Measurements from ENCODE around the gene GDAP2.
A peak's percentile ranks its signal among the peaks of the same experiment; 100 is the strongest.
"Not testable (repeated sequence)": the region's sequence is repeated elsewhere in the genome, so short reads cannot be mapped to it uniquely, and the experiment has no call there.

Gene GDAP2

DNA sequence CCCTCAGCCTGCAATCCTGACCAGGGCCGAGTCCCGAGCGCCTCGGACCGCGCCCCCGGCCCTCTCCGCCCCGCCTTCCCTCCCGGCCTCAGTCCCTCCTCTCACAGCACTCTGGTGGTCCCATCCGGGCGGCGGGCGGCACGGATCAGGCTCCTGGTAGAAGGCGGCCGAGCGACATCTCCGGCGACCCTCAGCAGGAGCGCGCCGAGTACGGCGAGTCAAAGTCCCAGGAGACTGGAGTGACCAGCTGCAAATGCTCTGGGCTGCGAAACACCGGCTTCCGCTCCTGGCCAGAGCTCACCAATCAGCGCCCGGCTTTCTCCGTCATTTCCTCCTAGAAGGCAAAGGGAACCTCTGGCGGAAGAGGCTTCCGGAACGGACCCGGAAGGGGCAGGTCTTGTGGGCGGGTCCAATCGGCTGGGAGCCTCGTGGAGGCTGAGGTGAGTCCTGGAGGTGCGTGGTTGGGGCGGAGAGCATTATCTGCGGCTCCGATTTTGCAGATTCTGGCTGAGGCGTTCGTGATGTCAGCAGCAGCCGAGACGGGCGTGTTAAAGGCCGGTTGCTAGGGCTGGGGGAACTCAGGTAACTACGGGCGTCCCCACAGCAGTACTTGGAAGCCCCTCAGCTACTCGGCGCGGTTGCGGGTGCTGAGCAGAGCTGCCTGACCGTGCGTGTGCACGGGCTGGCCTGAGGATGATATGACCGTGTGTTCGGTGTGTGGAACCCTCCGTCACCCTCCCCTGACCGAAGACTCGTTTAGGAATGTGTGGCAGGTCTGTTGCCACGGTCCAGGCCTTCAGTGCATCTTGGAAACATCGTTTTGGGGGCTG lies at the start of gene GDAP2, which contains the start of gene WDR3:
TSS of gene GDAP2 (minus strand) at position 279 of the 830 bp plus-strand sequence. CDS start 9,264 bp downstream, outside the sequence.
TSS of gene WDR3 (plus strand) at position 397 of the 830 bp plus-strand sequence. CDS start 3,581 bp downstream, outside the sequence.
- DNase-seq (ENCODE audit: low spot score): peak; percentile 84

- no peak for DNase-seq (ENCODE audit: low spot score)
Observed at GRCh38 chr1:117976381-117976780, 47.0 kb upstream of the GDAP2 start.

- DNase-seq (ENCODE audit: low spot score): no peak
Observed at GRCh38 chr1:117971777-117972176, 42.4 kb upstream of the GDAP2 start.

DNA sequence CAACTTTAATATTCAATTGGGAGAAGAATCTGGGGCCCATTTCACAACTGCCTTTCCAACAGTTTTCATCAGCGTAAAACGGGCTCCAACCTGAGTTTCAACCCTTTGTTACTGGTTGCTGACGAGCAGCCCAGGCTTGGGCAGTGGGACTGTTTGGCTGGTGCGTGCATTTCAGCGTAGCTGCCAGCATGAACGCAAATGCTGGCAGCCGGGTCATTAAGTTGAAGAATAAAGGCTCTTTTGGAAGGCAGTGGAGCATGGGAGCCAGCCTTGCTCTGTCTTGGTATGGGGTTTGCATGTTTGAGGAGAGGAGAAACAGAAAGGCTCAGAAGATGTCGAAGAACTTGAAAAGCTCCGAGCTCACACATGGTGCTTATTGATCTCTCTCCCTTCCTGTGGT lies 40.8 kb upstream of the GDAP2 start:
- DNase-seq (ENCODE audit: low spot score): no peak

- DNase-seq (ENCODE audit: low spot score): no peak
Observed at GRCh38 chr1:117967881-117968280, 38.5 kb upstream of the GDAP2 start.

GRCh38 chr1:117967477-117967876 lies 38.1 kb upstream of the GDAP2 start:
- no peak for DNase-seq (ENCODE audit: low spot score)

- no peak for DNase-seq (ENCODE audit: low spot score)
Observed at GRCh38 chr1:117964290-117965038, 35.0 kb upstream of the GDAP2 start.

DNA sequence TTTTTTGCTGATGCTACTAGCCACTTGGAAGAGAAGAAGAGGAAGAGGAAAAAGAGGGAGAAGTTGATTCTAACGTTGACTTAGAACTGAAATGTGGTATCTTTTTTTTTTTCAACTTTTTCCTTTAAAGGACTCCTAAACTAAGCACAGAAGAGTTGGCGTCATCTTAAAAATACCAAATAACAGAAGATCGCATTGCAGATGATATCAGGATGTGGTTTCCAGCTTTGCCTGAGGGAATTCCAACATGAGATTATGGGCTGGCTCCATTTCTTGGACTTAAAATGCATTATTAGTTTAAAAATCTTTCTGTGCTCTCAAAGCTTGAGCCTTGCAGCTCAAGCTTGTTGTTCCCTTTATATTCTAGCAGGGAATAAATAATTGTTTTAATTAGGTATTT lies 29.9 kb upstream of the GDAP2 start:
- DNase-seq (ENCODE audit: low spot score): no peak

DNA sequence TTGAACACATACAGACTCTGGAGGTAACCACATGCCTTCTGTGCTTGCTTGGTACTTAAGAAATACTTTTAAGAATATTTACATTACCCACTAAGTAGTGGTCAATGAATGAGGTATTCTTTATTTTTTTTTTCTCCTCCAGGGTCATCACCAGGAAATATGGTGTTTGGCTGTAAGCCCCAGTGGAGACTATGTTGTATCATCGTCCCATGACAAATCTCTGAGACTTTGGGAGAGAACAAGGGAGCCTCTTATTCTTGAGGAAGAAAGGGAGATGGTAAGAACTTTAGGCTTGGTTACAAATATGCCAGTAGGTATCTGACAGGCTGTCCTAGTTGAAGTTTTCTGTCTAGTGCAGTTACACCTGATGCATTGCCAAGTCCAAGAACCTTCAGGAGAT lies 23.0 kb upstream of the GDAP2 start:
- no peak for DNase-seq (ENCODE audit: low spot score)

GRCh38 chr1:117942293-117942692 lies 12.9 kb upstream of the GDAP2 start:
- DNase-seq (ENCODE audit: low spot score): no peak

- DNase-seq (ENCODE audit: low spot score): no peak
Observed at GRCh38 chr1:117933769-117934168, 4.3 kb upstream of the GDAP2 start.

- no peak for DNase-seq (ENCODE audit: low spot score)
Observed at GRCh38 chr1:117932576-117932975, 3.2 kb upstream of the GDAP2 start.

GRCh38 chr1:117930484-117930883 lies 1.1 kb upstream of the GDAP2 start:
- no peak for DNase-seq (ENCODE audit: low spot score)

DNA sequence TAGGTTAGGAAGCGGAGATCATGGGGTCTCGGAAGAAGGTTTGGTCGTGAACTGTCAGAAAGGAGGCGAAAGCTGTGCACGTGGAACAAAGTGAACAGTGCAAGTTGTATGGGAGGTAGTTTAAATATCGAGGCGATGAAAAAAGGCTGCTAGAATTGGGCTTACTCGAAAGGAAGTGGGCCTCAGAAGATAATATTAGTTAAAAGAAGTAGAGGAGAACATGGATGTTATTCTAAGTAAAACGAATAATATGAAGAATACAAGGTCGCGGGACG lies 689 bp upstream of the GDAP2 start:
- DNase-seq (ENCODE audit: low spot score): no peak

DNA sequence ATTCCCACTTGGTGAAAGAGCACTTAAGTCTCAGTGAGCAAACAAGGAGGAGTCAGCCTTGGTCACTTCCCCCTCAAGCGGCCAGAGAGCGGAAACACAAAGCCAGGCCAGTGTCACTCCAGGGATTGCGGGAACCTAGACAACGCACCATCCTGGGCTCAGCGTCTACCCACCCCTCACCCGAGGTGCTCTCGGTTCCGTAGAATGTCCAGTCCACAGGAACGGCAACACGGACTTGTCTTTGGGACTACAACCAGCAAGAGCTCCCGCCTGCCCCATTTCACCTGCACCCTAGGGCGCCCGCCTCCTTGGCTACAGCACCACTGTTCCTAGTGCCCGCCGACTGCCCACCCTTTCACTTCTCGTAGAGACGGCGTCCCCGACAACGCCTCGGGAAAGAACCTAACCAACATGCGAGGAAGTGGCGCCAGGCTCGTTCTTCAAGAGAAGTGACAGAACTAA lies 509 bp downstream of the GDAP2 start:
- DNase-seq (ENCODE audit: low spot score): peak; percentile 45

DNA sequence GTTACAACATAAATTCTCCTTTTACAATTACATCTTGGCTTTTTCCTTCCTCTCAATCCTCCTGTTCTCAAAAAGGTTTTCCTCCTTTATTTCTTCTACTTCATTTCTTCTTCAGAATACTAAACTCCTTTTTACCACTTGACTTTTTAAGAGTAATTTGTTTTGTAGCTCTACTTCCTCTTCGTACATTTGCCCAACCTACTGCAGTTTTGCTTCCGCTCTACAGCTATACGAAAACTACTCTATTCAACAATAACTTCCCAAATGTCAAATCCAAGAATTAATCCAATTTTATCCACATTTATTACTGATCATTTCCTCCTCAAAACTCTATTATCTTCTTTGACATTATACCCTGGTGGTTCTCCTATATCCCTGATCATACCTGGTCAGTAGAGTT lies 3.4 kb downstream of the GDAP2 start:
- DNase-seq (ENCODE audit: low spot score): no peak

GRCh38 chr1:117922717-117923116 lies 6.7 kb downstream of the GDAP2 start:
- DNase-seq (ENCODE audit: low spot score): not testable (repeated sequence)

DNA sequence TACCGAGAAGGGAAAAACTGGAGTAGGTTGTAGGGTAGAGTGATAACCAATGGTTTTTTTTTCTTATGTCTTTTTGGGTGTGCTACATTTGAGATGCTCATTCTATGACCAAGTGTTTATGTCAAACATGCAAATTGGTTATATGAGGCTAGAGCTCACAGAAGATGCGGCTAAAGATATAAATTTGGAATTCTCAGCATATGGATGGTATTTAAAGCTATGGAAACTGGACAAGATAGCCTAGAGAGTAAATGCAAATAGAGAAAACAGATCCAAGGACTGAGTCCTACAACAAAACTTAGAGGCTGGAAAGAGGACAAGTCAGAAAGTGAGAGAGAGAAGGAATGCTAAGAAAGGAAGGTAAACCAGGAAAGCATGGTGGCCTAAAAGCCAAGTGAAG lies 7.4 kb downstream of the GDAP2 start:
- DNase-seq (ENCODE audit: low spot score): no peak

DNA sequence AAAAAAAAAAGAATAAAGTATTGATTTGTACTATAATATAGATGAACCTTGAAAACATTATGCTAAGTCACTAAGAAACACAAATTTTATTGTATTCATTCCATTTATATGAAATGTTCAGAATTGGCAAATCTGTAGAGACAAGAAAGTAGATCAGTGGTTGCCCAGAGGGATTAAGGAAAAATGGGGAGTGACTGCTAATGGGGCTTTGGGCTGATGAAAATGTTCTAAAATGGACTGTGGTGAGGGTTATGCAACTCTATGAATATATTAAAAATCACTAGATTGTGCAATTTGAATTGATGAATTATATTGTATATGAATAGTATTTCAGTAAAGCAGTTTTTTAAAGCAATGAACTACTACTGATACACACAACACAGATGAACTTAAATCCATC lies 10.0 kb downstream of the GDAP2 start:
- DNase-seq (ENCODE audit: low spot score): no peak

DNA sequence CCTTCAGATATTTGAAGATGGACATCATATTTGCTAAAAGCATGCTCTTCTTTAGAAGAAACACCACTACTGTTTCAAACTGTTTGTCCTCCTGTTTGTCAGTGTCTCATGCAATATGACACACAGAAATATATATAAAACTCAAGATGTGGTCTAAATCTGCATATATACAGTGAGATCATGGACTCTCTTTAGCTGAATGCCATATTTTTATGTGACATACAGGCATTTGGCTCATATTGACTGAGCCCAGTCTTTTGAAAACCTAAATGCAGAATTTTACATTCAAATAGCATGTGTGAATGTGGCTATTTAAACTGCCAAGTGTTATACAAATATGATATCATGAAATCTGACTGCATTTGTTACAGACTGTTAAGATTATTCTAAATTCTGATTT lies 18.4 kb downstream of the GDAP2 start:
- DNase-seq (ENCODE audit: low spot score): no peak

- DNase-seq (ENCODE audit: low spot score): no peak
Observed at GRCh38 chr1:117905019-117905418, 24.4 kb downstream of the GDAP2 start.

DNA sequence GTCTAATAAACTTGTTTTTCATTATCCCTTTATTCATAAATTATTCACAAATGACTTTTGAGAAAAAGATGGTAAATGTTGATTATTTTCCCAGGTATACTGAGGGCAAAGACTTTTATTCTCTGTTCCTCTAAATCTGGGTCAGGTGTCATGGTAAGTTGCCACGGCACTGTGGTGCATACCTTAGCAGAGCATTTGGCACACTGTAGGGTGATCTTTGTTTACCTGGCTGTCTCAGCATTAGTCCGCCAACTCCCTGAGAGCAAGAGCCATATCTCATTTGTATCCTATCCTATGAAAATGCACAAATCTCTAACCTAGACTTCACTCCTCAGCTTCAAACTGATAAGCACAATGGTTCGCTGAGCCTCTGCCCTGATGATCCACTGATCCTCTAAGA lies 24.9 kb downstream of the GDAP2 start:
- no peak for DNase-seq (ENCODE audit: low spot score)

DNA sequence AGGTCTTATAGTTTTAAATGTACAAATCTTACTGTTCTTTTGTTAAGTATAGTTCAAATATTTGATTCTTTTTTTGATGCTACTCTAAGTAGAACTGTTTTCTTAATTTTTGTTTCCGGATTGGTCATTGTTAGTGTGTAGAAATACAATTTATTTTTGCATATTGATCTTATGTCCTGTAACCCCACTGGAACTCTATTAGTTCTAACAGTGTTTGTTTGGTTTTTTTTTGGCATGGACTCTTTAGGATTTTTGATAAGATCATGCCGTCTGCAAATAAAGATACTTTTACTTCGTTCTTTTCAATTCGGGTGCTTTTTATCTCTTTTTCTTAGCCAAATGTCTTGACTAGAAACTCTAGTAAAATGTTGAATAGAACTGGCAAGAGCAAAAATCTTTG lies 26.5 kb downstream of the GDAP2 start:
- DNase-seq (ENCODE audit: low spot score): no peak
